Stimulated activated effector memory CD8-positive, alpha-beta T cell treated with anti-CD3 and anti-CD28 coated beads, Interleukin-12 subunit alpha, Interleukin-12 subunit beta, amount 100 ng/mL, for 72 hours (primary cell): Measurements from ENCODE around the gene USP17L19.
A peak's percentile ranks its signal among the peaks of the same experiment; 100 is the strongest.
"Not testable (repeated sequence)": the region's sequence is repeated elsewhere in the genome, so short reads cannot be mapped to it uniquely, and the experiment has no call there.

ENCODE experiments used
- ATAC-seq: fragments of 150-1000 bp; cut with Tn5 transposase; 2 replicates; pipeline ENCODE4 v1.10.0; 2021
- DNase-seq, 2 donors: peaks; one replicate each; pipeline ENCODE4 v3.0.0; 2021 to 2022; ENCODE audit warnings: low spot score in 2 of 2
- H3K27ac Mint-ChIP-seq: one replicate; pipeline ENCODE4 v1.8.0; 2022; ENCODE audit warnings: mild to moderate bottlenecking, mixed read lengths
- H3K36me3 Mint-ChIP-seq: one replicate; pipeline ENCODE4 v1.8.0; 2022; ENCODE audit warnings: mild to moderate bottlenecking, mixed read lengths
- H3K4me1 Mint-ChIP-seq: one replicate; pipeline ENCODE4 v1.8.0; 2022; ENCODE audit warnings: mixed read lengths
- H3K4me3 Mint-ChIP-seq: one replicate; pipeline ENCODE4 v1.8.0; 2022; ENCODE audit warnings: mild to moderate bottlenecking, mixed read lengths
- H3K9me3 Mint-ChIP-seq: one replicate; pipeline ENCODE4 v1.8.0; 2022; ENCODE audit warnings: mixed read lengths

USP17L19 gene

DNA sequence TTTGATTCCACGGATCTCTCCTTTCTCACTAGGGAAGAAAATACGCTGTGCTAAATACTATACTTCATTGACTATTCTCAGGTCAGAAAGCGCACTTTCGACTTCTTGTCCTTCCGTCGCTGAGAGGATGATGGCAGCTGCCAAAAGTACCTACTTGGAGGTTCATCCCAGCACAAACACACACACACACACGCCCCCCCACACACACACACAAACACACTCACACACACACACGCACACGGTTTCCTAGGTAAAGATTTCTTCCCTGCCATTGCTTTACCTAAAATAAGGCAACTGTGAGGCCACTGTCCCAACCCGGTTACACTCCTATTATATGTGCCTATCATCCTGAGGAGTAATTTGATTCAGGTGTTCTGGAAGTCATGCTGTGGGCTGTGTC, 18.5 kb downstream of the USP17L19 start:
- H3K9me3 Mint-ChIP-seq, H3K4me3 Mint-ChIP-seq, H3K4me1 Mint-ChIP-seq, H3K36me3 Mint-ChIP-seq, ATAC-seq, H3K27ac Mint-ChIP-seq: not testable (repeated sequence)
- peak; percentile 4 to 51 for DNase-seq
